Right lobe of liver (tissue), 4 donors: ENCODE measurements around the gene E2F7.
A peak's percentile ranks its signal among the peaks of the same experiment; 100 is the strongest.

ENCODE experiments used
- CTCF ChIP-seq, 4 donors: fragments of 200-600 bp in 3 of 4; fragments of 450-650 bp in 1 of 4; IDR thresholded peaks; one replicate each; pipeline versions ENCODE4 v1.5.1 to v1.8.0; 2016 to 2022; ENCODE audit warnings: antibody characterized with exemption in 4 of 4, mild to moderate bottlenecking in 2 of 4
- POLR2A ChIP-seq: fragments of 450-650 bp; IDR thresholded peaks from one replicate; pipeline ENCODE4 v1.6.1; 2017; ENCODE audit warnings: antibody characterized with exemption, mild to moderate bottlenecking
- donor health status: DM: no; HTN: no; CAD: no.
- donor health status: DM: no; HTN: no; CAD: no.
- donor health status: DM: no; HTN: yes; CAD: no.

- TF ChIP-seq CTCF (IDR thresholded peaks at IDR 0.05), result peak; percentile 72 to 82 (median 82)
- TF ChIP-seq POLR2A, result no peak
These were observed 15.5 kb downstream of the E2F7 start for GRCh38 chr12:77049767-77050353.
